ENCODE measurements around the gene DNAH14.

The DNAH14 gene

GRCh38 chr1:225435487-225435886, 506.0 kb downstream of the DNAH14 start:
- no peak for DNase-seq

- DNase-seq, result no peak
Measured at GRCh38 chr1:225435957-225436392, 506.5 kb downstream of the DNAH14 start.

GRCh38 chr1:225437710-225438437, 508.4 kb downstream of the DNAH14 start:
- DNase-seq, result no peak

- no peak for DNase-seq
Measured at GRCh38 chr1:225440380-225441221, 511.1 kb downstream of the DNAH14 start.

- DNase-seq, result no peak
Measured at GRCh38 chr1:225441314-225442122, 512.0 kb downstream of the DNAH14 start.

GRCh38 chr1:225442123-225442505, 512.6 kb downstream of the DNAH14 start:
- DNase-seq, result no peak

GRCh38 chr1:225445639-225446594, 516.4 kb downstream of the DNAH14 start:
- DNase-seq, result no peak

GRCh38 chr1:225446595-225446960, 517.1 kb downstream of the DNAH14 start:
- DNase-seq, result no peak

- peak; percentile 27 for DNase-seq
Measured at GRCh38 chr1:225446981-225447615, 517.6 kb downstream of the DNAH14 start.

- no peak for DNase-seq
Measured at GRCh38 chr1:225447650-225448089, 518.2 kb downstream of the DNAH14 start.

GRCh38 chr1:225448146-225448805, 518.8 kb downstream of the DNAH14 start:
- peak; percentile 12 for DNase-seq
